WTC11 (cell line): ENCODE results near the gene FKBP11. TPM values are rescaled to one million over a fixed set of nuclear protein-coding genes. Genes with fewer than 3 reads are reported as not detected.
"Not testable (repeated sequence)": the region's sequence is repeated elsewhere in the genome, so short reads cannot be mapped to it uniquely, and the experiment has no call there.

Source experiments
- ATAC-seq: fragments of 200-7000 bp; cut with Tn5 transposase; 2 replicates; pipeline ENCODE4 v1.10.0; 2021; ENCODE audit warnings: mild to moderate bottlenecking, moderate library complexity
- CTCF ChIA-PET: fragments of 300-600 bp; sonication (Branson Sonifier 250); formaldehyde crosslinking; loops from one replicate; lab custom pipeline; 2021; ENCODE audit warnings: antibody characterized with exemption; lab: Charles Lee
- POLR2A ChIA-PET: fragments of 350-600 bp; sonication (Branson Sonifier 250); formaldehyde crosslinking; loops from one replicate; lab custom pipeline; 2021; ENCODE audit warnings: antibody characterized with exemption; lab: Charles Lee
- DNase-seq: peaks from one replicate; pipeline ENCODE4 v3.0.0; 2021; ENCODE audit warnings: low spot score
- H3K27ac Mint-ChIP-seq: 2 replicates; pipeline ENCODE4 v1.8.0; 2021; ENCODE audit warnings: mixed read lengths
- H3K27me3 Mint-ChIP-seq: 2 replicates; pipeline ENCODE4 v1.8.0; 2021; ENCODE audit warnings: low read depth, mild to moderate bottlenecking, moderate library complexity, mixed read lengths
- H3K36me3 Mint-ChIP-seq: 2 replicates; pipeline ENCODE4 v1.8.0; 2021; ENCODE audit warnings: mixed read lengths
- H3K4me1 Mint-ChIP-seq: 2 replicates; pipeline ENCODE4 v1.8.0; 2022; ENCODE audit warnings: mixed read lengths
- H3K4me3 Mint-ChIP-seq: 2 replicates; pipeline ENCODE4 v1.8.0; 2021; ENCODE audit warnings: mild to moderate bottlenecking, moderate library complexity, mixed read lengths
- H3K9me3 Mint-ChIP-seq: 2 replicates; pipeline ENCODE4 v1.8.0; 2021; ENCODE audit warnings: mixed read lengths
- CBFB ChIP-seq: sonication (generic); formaldehyde crosslinking; IDR thresholded peaks from 2 replicates; pipeline ENCODE4 v1.8.1; 2022; ENCODE audit warnings: mild to moderate bottlenecking, low read depth, missing genetic modification reagents
- FOXJ3 ChIP-seq: sonication (generic); formaldehyde crosslinking; IDR thresholded peaks from 2 replicates; pipeline ENCODE4 v1.9.0; 2021; ENCODE audit warnings: missing genetic modification reagents, mild to moderate bottlenecking, borderline replicate concordance
- FOXP1 ChIP-seq: sonication (generic); formaldehyde crosslinking; IDR thresholded peaks from 2 replicates; pipeline ENCODE4 v1.8.0; 2022; ENCODE audit warnings: missing genetic modification reagents, mild to moderate bottlenecking, moderate library complexity, borderline replicate concordance
- GABPB1 ChIP-seq: sonication (generic); formaldehyde crosslinking; IDR thresholded peaks from 2 replicates; pipeline ENCODE4 v1.8.1; 2023; ENCODE audit warnings: mild to moderate bottlenecking, missing genetic modification reagents
- GTF2I ChIP-seq: fragments of 250-450 bp; sonication (Bioruptor Pico); conservative IDR thresholded peaks from 2 replicates; pipeline ENCODE4 v1.4.0; 2021; ENCODE audit warnings: mild to moderate bottlenecking
- JUN ChIP-seq: sonication (generic); formaldehyde crosslinking; IDR thresholded peaks from 2 replicates; pipeline ENCODE4 v1.8.0; 2023; ENCODE audit warnings: mild to moderate bottlenecking, missing genetic modification reagents
- MYBL2 ChIP-seq: sonication (generic); formaldehyde crosslinking; IDR thresholded peaks from 2 replicates; pipeline ENCODE4 v1.8.1; 2023; ENCODE audit warnings: mild to moderate bottlenecking, moderate library complexity, missing genetic modification reagents
- NFYB ChIP-seq: sonication (generic); formaldehyde crosslinking; conservative IDR thresholded peaks from 2 replicates; pipeline ENCODE4 v1.8.0; 2022; ENCODE audit warnings: low read depth, missing genetic modification reagents
- NR3C1 ChIP-seq: sonication (generic); formaldehyde crosslinking; conservative IDR thresholded peaks from 2 replicates; pipeline ENCODE4 v1.8.1; 2023; ENCODE audit warnings: low read depth, mild to moderate bottlenecking, missing genetic modification reagents
- OVOL2 ChIP-seq: fragments of 250-450 bp; sonication (Bioruptor Pico); IDR thresholded peaks from 2 replicates; pipeline ENCODE4 v1.9.0; 2021; ENCODE audit warnings: mild to moderate bottlenecking, borderline replicate concordance
- TP53 ChIP-seq: sonication (generic); formaldehyde crosslinking; IDR thresholded peaks from 2 replicates; pipeline ENCODE4 v1.8.1; 2023; ENCODE audit warnings: mild to moderate bottlenecking, missing genetic modification reagents
- ZNF317 ChIP-seq: sonication (generic); formaldehyde crosslinking; IDR thresholded peaks from 2 replicates; pipeline ENCODE4 v1.8.1; 2023; ENCODE audit warnings: low read depth, mild to moderate bottlenecking, moderate library complexity, missing genetic modification reagents, borderline replicate concordance
- total RNA-seq: library from RNA; stranded (reverse); gene quantifications from 3 replicates; pipeline ENCODE4 v1.2.3, GENCODE V29; 2021
- TF ChIP-seq, protein P1 (sequence below): sonication (generic); formaldehyde crosslinking; IDR thresholded peaks from 2 replicates; pipeline ENCODE4 v1.8.0; 2022; ENCODE audit warnings: mild to moderate bottlenecking, missing genetic modification reagents
- TF ChIP-seq, protein P2 (sequence below): sonication (generic); formaldehyde crosslinking; IDR thresholded peaks from 2 replicates; pipeline ENCODE4 v1.8.1; 2023; ENCODE audit warnings: mild to moderate bottlenecking, missing genetic modification reagents, moderate library complexity
- TF ChIP-seq, protein P3 (sequence below): sonication (generic); formaldehyde crosslinking; conservative IDR thresholded peaks from 2 replicates; pipeline ENCODE4 v1.8.1; 2022; ENCODE audit warnings: mild to moderate bottlenecking, missing genetic modification reagents
- TF ChIP-seq, protein P4 (sequence below): fragments of 250-450 bp; sonication (Bioruptor Pico); conservative IDR thresholded peaks from 2 replicates; pipeline ENCODE4 v1.9.0; 2021; ENCODE audit warnings: mild to moderate bottlenecking

FKBP11 gene
- total RNA-seq, 1 experiment from 2014 or later: 64.5 TPM

DNA sequence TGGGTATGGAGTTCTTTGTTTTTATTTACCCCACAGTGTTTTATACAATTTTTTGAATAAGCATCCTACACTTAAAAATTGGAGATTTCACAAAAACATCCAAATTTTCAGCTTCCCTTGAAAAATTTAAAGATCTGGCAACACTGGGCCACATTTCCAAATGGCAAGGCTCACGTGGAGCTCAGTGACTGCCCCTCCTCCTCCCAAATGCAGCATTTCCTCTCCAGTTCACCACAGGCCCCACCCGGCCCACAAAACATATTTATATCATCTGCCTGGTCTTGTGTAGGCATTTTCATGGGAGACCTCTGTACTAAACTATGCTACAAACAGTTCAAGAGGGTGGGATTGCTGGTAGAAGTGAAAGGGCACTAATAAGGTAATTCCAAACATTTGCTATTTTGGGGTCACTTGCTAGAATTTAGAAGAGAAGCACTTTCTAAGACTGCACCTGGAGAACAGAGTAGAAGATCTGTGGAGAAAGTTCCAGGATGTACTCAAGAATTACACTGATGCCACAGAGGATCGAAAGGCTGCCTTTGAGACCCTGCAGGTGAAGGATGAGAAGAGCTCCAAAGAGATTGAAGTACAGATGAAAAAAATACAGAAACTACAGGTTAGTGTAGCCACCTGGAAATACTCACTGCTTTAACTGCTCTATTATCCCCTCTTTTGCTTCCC lies 7.3 kb downstream of the FKBP11 start:
- TF ChIP-seq FOXP1 (CRISPR knock-in tag) (no peak), CBFB (CRISPR knock-in tag) (no peak), MYBL2 (no peak), JUN (CRISPR knock-in tag) (no peak), ZNF317 (CRISPR knock-in tag) (no peak), NR3C1 (CRISPR knock-in tag) (no peak), NFYB (CRISPR knock-in tag) (no peak), OVOL2 (CRISPR knock-in tag) (no peak)
- TF ChIP-seq, protein P1, sequence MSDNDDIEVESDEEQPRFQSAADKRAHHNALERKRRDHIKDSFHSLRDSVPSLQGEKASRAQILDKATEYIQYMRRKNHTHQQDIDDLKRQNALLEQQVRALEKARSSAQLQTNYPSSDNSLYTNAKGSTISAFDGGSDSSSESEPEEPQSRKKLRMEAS (CRISPR knock-in tag): no peak
- H3K36me3 Mint-ChIP-seq: peaks cover 31% of the 10 kb centered on the region
- DNase-seq (no peak), ATAC-seq (no peak)
- H3K27ac Mint-ChIP-seq: peak overlapping the region; percentile 71
- CTCF ChIA-PET: interaction anchor here (1.0 to 1.6 kb wide), 4 partner anchors 14 to 79 kb away, joined by 3 to 5 read pairs (median 4); a partner anchor contains a TSS
- H3K9me3 Mint-ChIP-seq: peaks cover 10% of the 10 kb centered on the region
- H3K4me1 Mint-ChIP-seq: no peaks in the 10 kb centered on the region
- no peak overlapping the region for H3K4me3 Mint-ChIP-seq
- H3K27me3 Mint-ChIP-seq: no peaks in the 10 kb centered on the region
- POLR2A ChIA-PET: no interaction called here

DNA sequence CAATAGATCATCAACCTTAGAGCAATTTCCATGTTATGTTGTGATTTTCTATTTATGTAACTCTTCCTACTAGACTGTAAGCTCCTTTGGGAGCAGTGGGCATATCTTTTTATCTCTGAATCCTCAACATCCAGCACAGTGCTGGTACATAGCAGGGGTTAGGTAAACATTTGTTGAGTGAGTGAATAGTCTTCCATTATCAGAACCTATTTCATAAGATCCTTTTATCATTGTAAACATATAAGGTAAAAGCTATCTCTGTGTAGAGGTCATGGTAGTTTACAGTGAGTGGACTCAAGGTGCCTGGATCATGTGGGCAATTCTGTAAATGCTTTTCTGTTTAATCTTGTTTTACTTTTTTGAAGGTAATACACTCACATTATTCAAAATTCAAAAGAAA lies 15.1 kb downstream of the FKBP11 start:
- no peak overlapping the region for H3K27ac Mint-ChIP-seq
- DNase-seq (no peak), ATAC-seq (no peak)
- POLR2A ChIA-PET: no interaction called here
- H3K27me3 Mint-ChIP-seq: peaks cover 9% of the 10 kb centered on the region
- no peak overlapping the region for H3K4me3 Mint-ChIP-seq
- TF ChIP-seq, protein P2, sequence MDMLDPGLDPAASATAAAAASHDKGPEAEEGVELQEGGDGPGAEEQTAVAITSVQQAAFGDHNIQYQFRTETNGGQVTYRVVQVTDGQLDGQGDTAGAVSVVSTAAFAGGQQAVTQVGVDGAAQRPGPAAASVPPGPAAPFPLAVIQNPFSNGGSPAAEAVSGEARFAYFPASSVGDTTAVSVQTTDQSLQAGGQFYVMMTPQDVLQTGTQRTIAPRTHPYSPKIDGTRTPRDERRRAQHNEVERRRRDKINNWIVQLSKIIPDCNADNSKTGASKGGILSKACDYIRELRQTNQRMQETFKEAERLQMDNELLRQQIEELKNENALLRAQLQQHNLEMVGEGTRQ: no peak
- no peak for TF ChIP-seq FOXJ3
- no peak for TF ChIP-seq GTF2I
- TF ChIP-seq, protein P3, sequence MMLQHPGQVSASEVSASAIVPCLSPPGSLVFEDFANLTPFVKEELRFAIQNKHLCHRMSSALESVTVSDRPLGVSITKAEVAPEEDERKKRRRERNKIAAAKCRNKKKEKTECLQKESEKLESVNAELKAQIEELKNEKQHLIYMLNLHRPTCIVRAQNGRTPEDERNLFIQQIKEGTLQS (CRISPR knock-in tag): no peak
- TF ChIP-seq TP53 (CRISPR knock-in tag): no peak
- TF ChIP-seq GABPB1 (CRISPR knock-in tag): peak; percentile 31; the same call in 1 of the 2 replicates
- TF ChIP-seq, protein P4, sequence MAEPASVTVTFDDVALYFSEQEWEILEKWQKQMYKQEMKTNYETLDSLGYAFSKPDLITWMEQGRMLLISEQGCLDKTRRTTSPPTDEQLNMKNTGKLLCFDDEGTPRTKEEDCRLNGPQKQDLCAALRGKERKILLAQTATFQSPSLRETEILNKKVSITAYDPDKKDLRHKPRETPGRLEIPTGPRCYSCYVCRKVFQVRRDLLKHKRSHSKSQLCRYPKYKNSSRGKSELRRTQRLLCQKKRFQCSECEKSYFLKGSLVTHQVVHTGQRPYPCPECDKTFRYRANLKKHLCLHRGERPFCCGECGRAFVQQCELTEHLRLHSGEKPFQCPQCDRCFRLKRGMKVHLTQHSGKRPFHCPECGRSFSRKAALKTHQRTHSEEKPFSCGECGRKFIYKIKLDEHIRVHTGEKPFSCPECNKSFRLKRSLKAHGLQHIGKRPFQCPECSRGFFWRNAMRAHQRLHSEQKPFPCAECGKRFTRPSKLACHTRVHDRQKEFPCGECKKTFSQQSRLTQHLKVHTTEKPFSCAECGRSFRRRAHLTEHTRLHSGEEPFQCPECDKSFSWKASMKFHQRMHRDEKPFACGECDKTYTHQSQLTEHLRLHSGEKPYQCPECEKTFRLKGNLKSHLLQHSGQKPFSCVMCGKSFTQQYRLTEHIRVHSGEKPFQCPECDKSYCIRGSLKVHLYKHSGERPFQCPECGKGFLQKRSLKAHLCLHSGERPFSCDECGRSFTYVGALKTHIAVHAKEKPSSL (CRISPR knock-in tag): no peak
- TF ChIP-seq, all 79 proteins: peak for 1
- H3K36me3 Mint-ChIP-seq: no peaks in the 10 kb centered on the region
- no peaks in the 10 kb centered on the region for H3K4me1 Mint-ChIP-seq
- CTCF ChIA-PET: interaction anchor here (1.7 kb wide), 1 partner anchor 57 kb away, joined by 5 read pairs; no protein-coding TSS in a partner anchor
- no peaks in the 10 kb centered on the region for H3K9me3 Mint-ChIP-seq

DNA sequence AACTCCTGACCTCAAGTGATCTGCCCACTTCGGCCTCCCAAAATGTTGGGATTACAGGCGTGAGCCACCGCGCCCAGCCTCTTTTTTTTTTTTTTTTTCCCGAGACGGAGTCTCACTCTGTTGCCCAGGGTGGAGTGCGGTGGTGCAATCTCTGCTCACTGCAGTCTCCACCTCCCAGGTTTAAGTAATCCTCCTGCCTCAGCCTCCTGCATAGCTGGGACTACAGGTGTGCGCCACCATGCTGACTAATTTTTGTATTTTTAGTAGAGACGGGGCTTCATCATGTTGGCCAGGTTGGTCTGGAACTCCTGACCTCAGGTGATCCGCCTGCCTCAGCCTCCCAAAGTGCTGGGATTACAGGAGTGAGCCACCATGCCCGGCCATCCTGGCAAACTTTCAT lies 15.6 kb downstream of the FKBP11 start:
- DNase-seq, H3K9me3 Mint-ChIP-seq, H3K27ac Mint-ChIP-seq, H3K4me3 Mint-ChIP-seq, H3K36me3 Mint-ChIP-seq, ATAC-seq, H3K4me1 Mint-ChIP-seq: not testable (repeated sequence)
- ChIA-PET CTCF (interaction anchor here (1.7 kb wide), 1 partner anchor 57 kb away, joined by 5 read pairs; no protein-coding TSS in a partner anchor), POLR2A (interaction anchor here (0.7 kb wide), 1 partner anchor 78 kb away, joined by 7 read pairs; no protein-coding TSS in a partner anchor)
- H3K27me3 Mint-ChIP-seq: peaks cover 12% of the 10 kb centered on the region
